Measurements from ENCODE around the gene BTN2A1. TPM values are rescaled to one million over a fixed set of nuclear protein-coding genes. Genes with fewer than 3 reads are reported as not detected.

Gene BTN2A1
- total and polyA plus RNA-seq, 9 of the 15 experiments (the other 6 are each of a cell fraction or from before 2014, with no cell fraction given): 6.7 to 22.1 (median 16.4) TPM

GRCh38 chr6:26431258-26432172 is 26.2 kb upstream of the BTN2A1 start:
- FAIRE-seq (peak; percentile 29), ATAC-seq (peak; percentile 18; the same call in 1 of the 3 replicates), DNase-seq (ENCODE audit: extremely low read depth in 1 of 4, low spot score in 3 of 4) (no peak)
- Histone ChIP-seq H3K4me2 (ENCODE audit: insufficient read depth, low read length) (no peak overlapping the region), H3K79me2 (ENCODE audit: control insufficient read depth, insufficient read depth, low read length) (no peaks in the 10 kb centered on the region), H3K27ac (ENCODE audit: extremely low read depth, low read depth, low read length) (no peak overlapping the region), H3K4me1 (replicated peaks in 1 of 2; ENCODE audit: control insufficient read depth in 2 of 2, insufficient read depth in 2 of 2, low read length in 2 of 2) (peaks cover 0 to 10% of the 10 kb centered on the region in 2 experiments; a peak in 3 of 5 replicates), H3K9me3 (replicated peaks; ENCODE audit: control insufficient read depth, insufficient read depth, low read depth, low read length) (no peaks in the 10 kb centered on the region), H3K4me3 (no peak overlapping the region), H3K36me3 (ENCODE audit: control insufficient read depth, insufficient read depth, low read length) (peaks cover 11% of the 10 kb centered on the region; the same call in 2 of the 3 replicates), H2AFZ (ENCODE audit: low read depth, low read length) (no peak overlapping the region), H3K27me3 (ENCODE audit: control insufficient read depth in 2 of 2, insufficient read depth in 2 of 2, low read length in 2 of 2) (no peaks in the 10 kb centered on the region), H3K9ac (ENCODE audit: insufficient read depth in 1 of 2, low read depth in 2 of 2, low read length in 2 of 2) (no peak overlapping the region; a peak in 1 of 4 replicates), H4K20me1 (replicated peaks; ENCODE audit: control insufficient read depth, insufficient read depth, low read length) (no peaks in the 10 kb centered on the region), H3K9me1 (ENCODE audit: control insufficient read depth, insufficient read depth, low read length) (no peaks in the 10 kb centered on the region)
- in situ Hi-C loops (cut with MboI): no loop called here
- no peak for TF ChIP-seq DMBX1 (CRISPR knock-in tag; IDR thresholded peaks at IDR 0.05; ENCODE audit: borderline replicate concordance)
- no peak for TF ChIP-seq DIDO1 (tag; IDR thresholded peaks at IDR 0.05; ENCODE audit: low read depth)
- TF ChIP-seq BHLHE40 (IDR thresholded peaks at IDR 0.05; ENCODE audit: low read length): 0 out of 2 replicates have a peak, but pooled peaks have one; percentile 7
- peak; percentile 46 for TF ChIP-seq NFIC (IDR thresholded peaks at IDR 0.05)
- 0 out of 2 replicates have a peak, but pooled peaks have one; percentile 17 for TF ChIP-seq STAG1 (CRISPR knock-in tag; IDR thresholded peaks at IDR 0.05; ENCODE audit: borderline replicate concordance)
- no TSS peak for BruUV-seq (replicated peaks)
- intact Hi-C loops (cut with micrococcal nuclease): no loop called here
- ChIA-PET CTCF (ENCODE audit: low intra/inter-chr PET ratio) (no interaction called here), POLR2A (interaction anchor here (0.7 to 1.4 kb wide), 3 partner anchors 9 to 19 kb away, joined by 3 to 4 read pairs (median 4); partner anchors contain the start of gene BTN3A3)
- 35% methylated on average over 6 of the region's 6 CpGs for WGBS (ENCODE audit: insufficient coverage, low coverage, missing lambda C conversion rate)
